BJ (cell line): Measurements from ENCODE around the gene AP3B1. TPM values are rescaled to one million over a fixed set of nuclear protein-coding genes. Genes with fewer than 3 reads are reported as not detected.

Source experiments
- CTCF ChIA-PET: fragments of 350-600 bp; formaldehyde crosslinking; extraction: SDS; loops from one replicate; lab custom pipeline; 2021; ENCODE audit warnings: antibody characterized with exemption, inconsistent platforms; lab: Yijun Ruan, JAX
- POLR2A ChIA-PET: fragments of 300-600 bp; sonication (Branson Sonifier 250); formaldehyde crosslinking; extraction: SDS; loops from one replicate; lab custom pipeline; 2021; ENCODE audit warnings: antibody characterized with exemption; lab: Charles Lee
- DNase-seq: peaks from one replicate; pipeline ENCODE4 v3.0.0-alpha.2; 2011; ENCODE audit warnings: low read depth
- H3K27me3 ChIP-seq: 2 replicates; pipeline ENCODE4 v1.6.0; 2011; ENCODE audit warnings: low read length; ENCODE audit not compliant: control insufficient read depth, insufficient read depth
- H3K36me3 ChIP-seq: 2 replicates; pipeline ENCODE4 v1.5.1; 2011; ENCODE audit warnings: low read length; ENCODE audit not compliant: control insufficient read depth, insufficient read depth
- H3K4me3 ChIP-seq: 2 replicates; pipeline ENCODE4 v1.5.1; 2011; ENCODE audit warnings: low read depth, mild to moderate bottlenecking, control low read depth, low read length
- polyA plus RNA-seq: library from polyadenylated mRNA; depleted of rRNA; stranded (reverse); fragments of >200 nt; gene quantifications from 2 replicates; pipeline ENCODE4 v1.2.3, GENCODE V29; 2011
- TF ChIP-seq, protein P1 (sequence below): IDR thresholded peaks from 2 replicates; pipeline ENCODE4 v1.5.1; 2011; ENCODE audit warnings: low read depth, mild to moderate bottlenecking, control low read depth, inconsistent platforms, low read length, moderate library complexity; ENCODE audit not compliant: insufficient read depth

AP3B1 gene
- polyA plus RNA-seq, 1 experiment: 23.9 TPM

GRCh38 chr5:78007233-78007632 lies 287.3 kb downstream of the AP3B1 start:
- DNase-seq: no peak
- Histone ChIP-seq H3K36me3 (no peaks in the 10 kb centered on the region; the same call in 1 of the 2 replicates), H3K27me3 (no peaks in the 10 kb centered on the region), H3K4me3 (no peak overlapping the region)
- ChIA-PET CTCF (interaction anchor here (0.6 to 1.3 kb wide), 2 partner anchors 22 to 290 kb away, joined by 4 to 5 read pairs; no protein-coding TSS in a partner anchor), POLR2A (no interaction called here)
- TF ChIP-seq, protein P1, sequence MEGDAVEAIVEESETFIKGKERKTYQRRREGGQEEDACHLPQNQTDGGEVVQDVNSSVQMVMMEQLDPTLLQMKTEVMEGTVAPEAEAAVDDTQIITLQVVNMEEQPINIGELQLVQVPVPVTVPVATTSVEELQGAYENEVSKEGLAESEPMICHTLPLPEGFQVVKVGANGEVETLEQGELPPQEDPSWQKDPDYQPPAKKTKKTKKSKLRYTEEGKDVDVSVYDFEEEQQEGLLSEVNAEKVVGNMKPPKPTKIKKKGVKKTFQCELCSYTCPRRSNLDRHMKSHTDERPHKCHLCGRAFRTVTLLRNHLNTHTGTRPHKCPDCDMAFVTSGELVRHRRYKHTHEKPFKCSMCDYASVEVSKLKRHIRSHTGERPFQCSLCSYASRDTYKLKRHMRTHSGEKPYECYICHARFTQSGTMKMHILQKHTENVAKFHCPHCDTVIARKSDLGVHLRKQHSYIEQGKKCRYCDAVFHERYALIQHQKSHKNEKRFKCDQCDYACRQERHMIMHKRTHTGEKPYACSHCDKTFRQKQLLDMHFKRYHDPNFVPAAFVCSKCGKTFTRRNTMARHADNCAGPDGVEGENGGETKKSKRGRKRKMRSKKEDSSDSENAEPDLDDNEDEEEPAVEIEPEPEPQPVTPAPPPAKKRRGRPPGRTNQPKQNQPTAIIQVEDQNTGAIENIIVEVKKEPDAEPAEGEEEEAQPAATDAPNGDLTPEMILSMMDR: no peak

DNA sequence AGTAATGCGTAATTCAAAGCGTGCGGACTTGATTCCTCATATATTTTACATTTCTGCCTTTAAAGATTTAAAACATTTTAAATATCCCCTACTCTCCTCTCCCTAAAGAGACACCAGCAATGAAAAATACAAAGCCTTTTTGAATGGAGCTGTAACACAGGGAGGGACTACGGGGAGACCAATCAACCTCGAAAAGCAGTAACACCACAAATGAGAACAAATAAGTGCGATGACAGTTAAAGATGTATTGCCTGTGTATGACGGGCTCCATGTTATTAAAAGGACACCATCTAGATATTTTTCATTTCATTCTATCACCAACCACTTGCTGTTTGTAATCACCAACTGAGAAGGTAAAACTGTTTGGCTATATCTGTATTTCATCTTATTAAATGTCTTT lies 288.0 kb downstream of the AP3B1 start:
- ChIA-PET CTCF (interaction anchor here (1.3 kb wide), 1 partner anchor 21 kb away, joined by 5 read pairs; no protein-coding TSS in a partner anchor), POLR2A (no interaction called here)
- DNase-seq: no peak
- Histone ChIP-seq H3K27me3 (no peaks in the 10 kb centered on the region), H3K4me3 (no peak overlapping the region), H3K36me3 (no peaks in the 10 kb centered on the region; the same call in 1 of the 2 replicates)
- TF ChIP-seq, protein P1: no peak

GRCh38 chr5:78005021-78005785 lies 289.3 kb downstream of the AP3B1 start:
- POLR2A ChIA-PET: no interaction called here
- no peak for DNase-seq
- H3K27me3 ChIP-seq: no peaks in the 10 kb centered on the region
- no peaks in the 10 kb centered on the region; the same call in 1 of the 2 replicates for H3K36me3 ChIP-seq
- CTCF ChIA-PET: no interaction called here
- no peak overlapping the region for H3K4me3 ChIP-seq
- TF ChIP-seq, protein P1: no peak

DNA sequence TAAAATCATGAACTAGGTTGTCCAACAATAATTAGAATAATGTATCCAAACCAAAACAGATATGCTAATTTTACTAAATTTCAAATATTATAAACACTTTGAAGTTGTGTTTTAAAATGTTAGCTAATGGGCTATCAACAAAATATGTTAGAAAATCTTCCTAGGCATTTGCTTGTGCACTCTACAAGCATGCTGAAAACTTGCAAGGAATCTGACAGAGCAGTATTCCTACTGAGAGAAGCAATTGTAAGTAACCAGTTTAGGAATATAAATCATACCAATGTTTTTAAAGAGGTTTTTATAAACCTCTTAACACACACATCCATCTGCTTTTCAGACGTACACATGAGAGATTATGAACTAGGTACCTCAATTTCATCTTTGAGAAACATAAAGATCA lies 289.9 kb downstream of the AP3B1 start:
- Histone ChIP-seq H3K36me3 (no peaks in the 10 kb centered on the region; the same call in 1 of the 2 replicates), H3K4me3 (no peak overlapping the region), H3K27me3 (no peaks in the 10 kb centered on the region)
- ChIA-PET CTCF (no interaction called here), POLR2A (no interaction called here)
- no peak for DNase-seq
- TF ChIP-seq, protein P1: no peak

DNA sequence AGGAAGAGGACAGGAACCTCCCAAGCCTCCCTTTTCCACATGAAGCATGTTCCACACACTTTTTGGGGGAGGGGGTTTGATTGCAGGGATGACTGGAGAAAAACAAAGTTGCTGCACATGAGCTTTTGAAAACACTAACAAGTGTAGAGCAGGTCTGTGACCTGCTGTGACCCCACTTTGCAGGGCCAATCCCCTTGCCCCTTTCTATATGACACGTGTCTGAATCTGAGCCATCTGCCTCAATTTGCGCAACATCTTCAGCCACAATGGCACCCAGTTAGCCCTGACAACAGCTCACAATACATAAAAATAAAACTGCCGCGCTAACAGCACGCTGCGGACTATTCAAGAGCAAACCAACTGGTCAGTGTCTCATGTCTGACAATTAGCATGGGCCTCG lies 290.6 kb downstream of the AP3B1 start:
- POLR2A ChIA-PET: no interaction called here
- TF ChIP-seq, protein P1: no peak
- Histone ChIP-seq H3K27me3 (no peaks in the 10 kb centered on the region), H3K4me3 (no peak overlapping the region), H3K36me3 (no peaks in the 10 kb centered on the region; the same call in 1 of the 2 replicates)
- DNase-seq: no peak
- CTCF ChIA-PET: no interaction called here
